GM21825 (cell line): Measurements from ENCODE around the gene COPB1.

ENCODE experiments used
- ATAC-seq: cut with Tn5 transposase; IDR thresholded peaks from one replicate; pipeline ENCODE4 v1.9.1; 2021; ENCODE audit warnings: mild to moderate bottlenecking, moderate library complexity; ENCODE audit not compliant: unreplicated experiment

The COPB1 gene

GRCh38 chr11:14435717-14436512 lies 63.7 kb downstream of the COPB1 start:
- no peak for ATAC-seq

- no peak for ATAC-seq
Measured at GRCh38 chr11:14425621-14426020, 74.0 kb downstream of the COPB1 start.

GRCh38 chr11:14424096-14424495 lies 75.5 kb downstream of the COPB1 start:
- no peak for ATAC-seq

GRCh38 chr11:14423633-14424032 lies 76.0 kb downstream of the COPB1 start:
- ATAC-seq = no peak

DNA sequence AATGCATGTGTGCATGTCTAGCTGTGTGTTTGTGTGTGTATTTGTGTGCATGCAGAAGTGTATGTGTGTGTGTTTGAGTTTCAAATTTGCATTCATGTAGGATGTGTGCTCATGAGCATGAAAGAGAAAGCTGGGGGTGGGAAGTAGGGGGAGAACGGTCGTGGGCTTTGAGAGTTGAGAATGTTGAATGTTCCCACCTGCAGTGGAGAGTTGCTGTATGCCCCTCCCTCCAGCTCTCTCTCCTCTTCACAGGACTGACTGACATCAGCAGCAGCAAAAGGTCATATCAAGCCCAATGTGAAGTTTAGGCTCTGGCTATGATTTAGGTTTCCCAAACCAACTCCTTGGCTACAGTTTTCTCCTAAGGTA lies 76.8 kb downstream of the COPB1 start:
- ATAC-seq = no peak

DNA sequence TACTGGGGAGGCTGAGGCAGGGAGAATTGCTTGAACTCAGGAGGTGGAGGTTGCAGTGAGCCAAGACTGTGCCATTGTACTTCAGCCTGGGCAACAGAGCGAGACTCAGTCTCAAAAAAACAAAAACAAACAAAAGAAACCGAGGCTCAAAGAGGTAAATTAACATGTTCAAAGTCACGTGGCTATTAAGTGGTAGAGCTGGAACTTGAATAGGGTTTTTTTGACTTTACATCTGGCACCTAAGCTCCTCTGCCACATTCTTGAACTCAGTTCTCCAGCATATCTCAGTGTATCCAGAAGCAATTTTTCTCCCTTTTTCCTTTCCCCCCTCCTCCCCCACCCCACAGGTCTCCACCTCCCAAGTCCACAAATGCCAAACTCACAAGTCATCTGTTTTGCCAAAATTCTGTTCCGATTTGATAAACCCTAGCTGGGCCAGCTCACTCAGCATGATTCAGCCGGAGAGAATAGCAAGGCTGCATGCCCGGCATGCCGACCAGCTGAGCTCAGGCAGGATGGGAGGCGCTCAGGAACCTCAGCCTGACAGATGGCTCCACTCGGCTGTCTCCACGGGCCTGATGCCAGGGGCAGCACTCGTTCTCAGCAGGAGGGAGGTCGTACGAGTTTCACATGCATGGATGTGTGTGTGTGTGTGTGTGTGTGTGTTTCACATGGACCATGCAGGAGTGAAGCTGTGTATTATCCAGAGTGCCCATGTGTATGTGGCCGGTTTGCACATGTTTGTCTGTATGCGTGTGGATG lies 77.4 kb downstream of the COPB1 start:
- no peak for ATAC-seq

GRCh38 chr11:14420223-14420622 lies 79.4 kb downstream of the COPB1 start:
- ATAC-seq = no peak

DNA sequence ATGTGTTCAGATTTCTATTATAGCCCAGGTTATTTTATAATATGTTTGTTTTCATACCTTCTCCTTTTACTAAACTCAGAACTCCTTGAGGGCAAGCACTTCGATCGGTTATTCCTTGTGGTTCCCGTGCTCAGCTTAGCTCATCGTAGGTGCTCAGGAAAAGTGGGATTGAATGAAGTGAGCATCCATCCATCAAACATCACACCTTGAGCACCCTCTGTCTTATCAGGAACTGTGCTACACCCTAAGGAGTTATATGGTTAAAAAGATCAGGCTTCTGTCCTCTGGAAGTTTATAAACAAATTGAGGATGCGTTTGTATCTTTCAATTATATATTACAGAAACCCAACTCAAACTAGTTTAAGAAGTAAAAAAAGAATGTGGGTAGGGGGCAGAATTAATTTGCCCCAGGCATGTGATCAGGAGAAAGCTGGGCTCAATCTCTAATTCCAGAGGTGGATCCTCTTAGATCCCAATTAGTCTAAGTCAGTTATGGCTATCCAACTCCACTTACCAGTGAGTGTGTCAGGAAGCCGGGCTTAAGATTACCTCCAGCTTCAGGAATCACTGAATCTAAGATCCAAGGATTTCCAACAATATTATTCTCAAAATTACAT lies 80.7 kb downstream of the COPB1 start:
- ATAC-seq = no peak

GRCh38 chr11:14417617-14418374 lies 81.8 kb downstream of the COPB1 start:
- ATAC-seq = no peak

- no peak for ATAC-seq
Measured at GRCh38 chr11:14417186-14417585, 82.4 kb downstream of the COPB1 start.

DNA sequence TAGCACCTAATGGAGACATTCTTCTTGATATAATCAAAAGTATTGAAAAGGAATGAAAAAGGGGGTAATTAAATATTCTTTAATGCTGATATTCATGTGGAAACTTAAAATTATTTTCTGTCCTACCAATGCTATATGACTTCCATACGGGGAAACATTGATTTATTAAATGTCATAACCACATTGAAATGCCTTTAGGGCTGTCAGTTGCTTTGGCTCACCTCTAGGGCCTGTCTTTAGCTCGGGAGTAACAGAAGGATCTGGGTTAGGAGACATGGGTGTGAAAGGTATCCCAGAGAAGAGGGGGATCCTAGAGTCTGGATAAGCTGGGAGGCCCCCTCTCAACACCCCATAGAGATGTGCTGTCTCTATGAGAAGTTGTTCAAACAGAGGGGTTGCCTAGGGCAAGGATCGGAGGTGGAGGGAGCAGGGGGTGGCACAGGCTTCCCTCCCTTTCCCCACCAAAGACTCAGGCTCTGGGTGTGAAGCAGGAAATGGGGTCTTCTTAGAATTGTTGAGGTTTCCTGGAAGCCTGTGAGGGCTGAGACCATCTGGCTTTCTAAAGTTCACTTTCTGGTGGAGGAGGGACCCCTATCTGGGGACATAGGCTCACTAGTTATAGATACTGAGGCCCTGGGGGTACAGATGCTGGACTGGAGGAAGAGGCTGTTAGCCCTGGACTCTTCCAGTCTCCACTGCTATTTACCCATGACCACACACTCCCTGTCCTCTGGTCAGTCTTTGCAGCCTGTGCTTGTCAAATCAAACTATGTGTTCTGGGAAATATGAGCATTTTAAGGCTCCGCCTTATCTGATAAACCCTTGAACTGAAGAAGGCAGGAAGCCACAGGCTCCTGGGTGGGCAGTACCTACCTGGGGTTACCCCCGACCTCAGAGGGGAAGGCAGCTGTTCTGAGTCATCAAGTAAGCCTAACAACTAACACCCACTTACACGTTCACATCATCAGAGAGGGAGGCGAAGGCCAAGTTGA lies 84.8 kb downstream of the COPB1 start:
- peak; percentile 83 for ATAC-seq

GRCh38 chr11:14413307-14414069 lies 86.1 kb downstream of the COPB1 start:
- no peak for ATAC-seq

- ATAC-seq = no peak
Measured at GRCh38 chr11:14411818-14412217, 87.8 kb downstream of the COPB1 start.

GRCh38 chr11:14409891-14410290 lies 89.7 kb downstream of the COPB1 start:
- no peak for ATAC-seq

- no peak for ATAC-seq
Measured at GRCh38 chr11:14408612-14409011, 91.0 kb downstream of the COPB1 start.
